NCI-H187 (cell line): ENCODE data around the gene ELAVL4.

Experiments used
- DNase-seq, 2 experiments: peaks; one replicate each; lab custom pipeline; 2025; lab: John Stamatoyannopoulos, UW

The ELAVL4 gene

GRCh38 chr1:50108497-50109059, at the start of gene ELAVL4:
Gene ELAVL4, plus strand, starts transcription at chr1:50108920. Its CDS starts 270 bp downstream, at chr1:50109190.
- no peak for DNase-seq

GRCh38 chr1:50060279-50060678, 48.4 kb upstream of the ELAVL4 start:
- no peak for DNase-seq

GRCh38 chr1:50066806-50067205, 41.9 kb upstream of the ELAVL4 start:
- DNase-seq, result no peak

- DNase-seq, result no peak
These were observed 33.8 kb upstream of the ELAVL4 start for GRCh38 chr1:50074931-50075330.

- no peak for DNase-seq
These were observed 31.4 kb upstream of the ELAVL4 start for GRCh38 chr1:50077273-50077672.

- peak; percentile 26 to 27 for DNase-seq
These were observed 27.7 kb upstream of the ELAVL4 start for GRCh38 chr1:50080904-50081586.

- no peak for DNase-seq
These were observed 24.3 kb upstream of the ELAVL4 start for GRCh38 chr1:50084389-50084788.

- DNase-seq, result peak in 1 of 2 experiments; percentile 31
These were observed 17.7 kb upstream of the ELAVL4 start for GRCh38 chr1:50091068-50091467.

GRCh38 chr1:50095716-50096115, 13.0 kb upstream of the ELAVL4 start:
- DNase-seq, result no peak

- DNase-seq, result no peak
These were observed 11.6 kb upstream of the ELAVL4 start for GRCh38 chr1:50097021-50097679.

GRCh38 chr1:50097791-50098190, 10.9 kb upstream of the ELAVL4 start:
- no peak for DNase-seq

GRCh38 chr1:50098591-50099021, 10.1 kb upstream of the ELAVL4 start:
- DNase-seq, result no peak

GRCh38 chr1:50099654-50100053, 9.1 kb upstream of the ELAVL4 start:
- no peak for DNase-seq

- no peak for DNase-seq
These were observed 5.1 kb upstream of the ELAVL4 start for GRCh38 chr1:50103615-50104081.

- DNase-seq, result no peak
These were observed 3.3 kb upstream of the ELAVL4 start for GRCh38 chr1:50105433-50105832.

- DNase-seq, result no peak
These were observed 2.5 kb upstream of the ELAVL4 start for GRCh38 chr1:50106095-50106761.

- no peak for DNase-seq
These were observed 396 bp downstream of the ELAVL4 start for GRCh38 chr1:50109116-50109515.

GRCh38 chr1:50109647-50110075, 941 bp downstream of the ELAVL4 start:
- peak; percentile 36 to 74 for DNase-seq

- DNase-seq, result peak in 1 of 2 experiments; percentile 70
These were observed 1.4 kb downstream of the ELAVL4 start for GRCh38 chr1:50110151-50110550.

GRCh38 chr1:50110656-50111055, 1.9 kb downstream of the ELAVL4 start:
- peak; percentile 65 to 76 for DNase-seq

- DNase-seq, result no peak
These were observed 2.8 kb downstream of the ELAVL4 start for GRCh38 chr1:50111503-50111902.

- no peak for DNase-seq
These were observed 3.5 kb downstream of the ELAVL4 start for GRCh38 chr1:50112193-50112592.

- DNase-seq, result no peak
These were observed 14.4 kb downstream of the ELAVL4 start for GRCh38 chr1:50123071-50123470.
